Measurements from ENCODE around the gene C1QTNF8.

Gene C1QTNF8

GRCh38 chr16:1051446-1051845 is 44.6 kb downstream of the C1QTNF8 start:
- TF ChIP-seq, protein P1, sequence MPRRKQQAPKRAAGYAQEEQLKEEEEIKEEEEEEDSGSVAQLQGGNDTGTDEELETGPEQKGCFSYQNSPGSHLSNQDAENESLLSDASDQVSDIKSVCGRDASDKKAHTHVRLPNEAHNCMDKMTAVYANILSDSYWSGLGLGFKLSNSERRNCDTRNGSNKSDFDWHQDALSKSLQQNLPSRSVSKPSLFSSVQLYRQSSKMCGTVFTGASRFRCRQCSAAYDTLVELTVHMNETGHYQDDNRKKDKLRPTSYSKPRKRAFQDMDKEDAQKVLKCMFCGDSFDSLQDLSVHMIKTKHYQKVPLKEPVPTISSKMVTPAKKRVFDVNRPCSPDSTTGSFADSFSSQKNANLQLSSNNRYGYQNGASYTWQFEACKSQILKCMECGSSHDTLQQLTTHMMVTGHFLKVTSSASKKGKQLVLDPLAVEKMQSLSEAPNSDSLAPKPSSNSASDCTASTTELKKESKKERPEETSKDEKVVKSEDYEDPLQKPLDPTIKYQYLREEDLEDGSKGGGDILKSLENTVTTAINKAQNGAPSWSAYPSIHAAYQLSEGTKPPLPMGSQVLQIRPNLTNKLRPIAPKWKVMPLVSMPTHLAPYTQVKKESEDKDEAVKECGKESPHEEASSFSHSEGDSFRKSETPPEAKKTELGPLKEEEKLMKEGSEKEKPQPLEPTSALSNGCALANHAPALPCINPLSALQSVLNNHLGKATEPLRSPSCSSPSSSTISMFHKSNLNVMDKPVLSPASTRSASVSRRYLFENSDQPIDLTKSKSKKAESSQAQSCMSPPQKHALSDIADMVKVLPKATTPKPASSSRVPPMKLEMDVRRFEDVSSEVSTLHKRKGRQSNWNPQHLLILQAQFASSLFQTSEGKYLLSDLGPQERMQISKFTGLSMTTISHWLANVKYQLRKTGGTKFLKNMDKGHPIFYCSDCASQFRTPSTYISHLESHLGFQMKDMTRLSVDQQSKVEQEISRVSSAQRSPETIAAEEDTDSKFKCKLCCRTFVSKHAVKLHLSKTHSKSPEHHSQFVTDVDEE (CRISPR knock-in tag; IDR thresholded peaks at IDR 0.05): no peak
- TF ChIP-seq ZNF70 (CRISPR knock-in tag; IDR thresholded peaks at IDR 0.05) (no peak), ESRRG (CRISPR knock-in tag; IDR thresholded peaks at IDR 0.05) (no peak), PPARA (CRISPR knock-in tag; IDR thresholded peaks at IDR 0.05; ENCODE audit: borderline replicate concordance) (no peak), CREB5 (CRISPR knock-in tag; IDR thresholded peaks at IDR 0.05; ENCODE audit: low read depth) (no peak), ZNF8 (CRISPR knock-in tag; IDR thresholded peaks at IDR 0.05) (no peak)
- TF ChIP-seq, protein P2, sequence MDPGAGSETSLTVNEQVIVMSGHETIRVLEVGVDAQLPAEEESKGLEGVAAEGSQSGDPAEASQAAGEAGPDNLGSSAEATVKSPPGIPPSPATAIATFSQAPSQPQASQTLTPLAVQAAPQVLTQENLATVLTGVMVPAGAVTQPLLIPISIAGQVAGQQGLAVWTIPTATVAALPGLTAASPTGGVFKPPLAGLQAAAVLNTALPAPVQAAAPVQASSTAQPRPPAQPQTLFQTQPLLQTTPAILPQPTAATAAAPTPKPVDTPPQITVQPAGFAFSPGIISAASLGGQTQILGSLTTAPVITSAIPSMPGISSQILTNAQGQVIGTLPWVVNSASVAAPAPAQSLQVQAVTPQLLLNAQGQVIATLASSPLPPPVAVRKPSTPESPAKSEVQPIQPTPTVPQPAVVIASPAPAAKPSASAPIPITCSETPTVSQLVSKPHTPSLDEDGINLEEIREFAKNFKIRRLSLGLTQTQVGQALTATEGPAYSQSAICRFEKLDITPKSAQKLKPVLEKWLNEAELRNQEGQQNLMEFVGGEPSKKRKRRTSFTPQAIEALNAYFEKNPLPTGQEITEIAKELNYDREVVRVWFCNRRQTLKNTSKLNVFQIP (CRISPR knock-in tag; IDR thresholded peaks at IDR 0.05; ENCODE audit: borderline replicate concordance, low read depth): no peak
- no peak for ATAC-seq

DNA sequence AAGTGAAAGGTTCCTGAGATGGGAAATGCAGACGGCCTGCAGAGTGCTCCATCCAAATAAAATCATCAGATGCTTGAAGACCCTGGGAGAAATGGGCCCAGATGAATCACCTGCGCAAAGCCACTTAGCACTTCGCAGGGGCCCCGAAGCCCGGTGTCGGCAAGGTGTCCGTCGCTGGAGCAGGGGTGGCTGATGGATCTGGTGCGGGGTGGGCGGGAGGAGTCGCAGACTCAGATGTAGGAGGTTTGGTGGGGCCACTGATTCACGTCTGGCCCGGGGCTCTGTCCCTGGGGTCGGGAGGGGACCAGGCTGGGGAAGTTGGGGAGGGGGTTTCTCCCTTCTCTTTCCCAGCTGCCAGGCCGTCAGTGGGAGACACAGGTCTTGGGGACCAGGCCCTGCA is 45.1 kb downstream of the C1QTNF8 start:
- TF ChIP-seq ESRRG (CRISPR knock-in tag; IDR thresholded peaks at IDR 0.05) (no peak), ISL1 (CRISPR knock-in tag; IDR thresholded peaks at IDR 0.05) (no peak), OSR1 (CRISPR knock-in tag; IDR thresholded peaks at IDR 0.05) (no peak), ZFP30 (CRISPR knock-in tag; IDR thresholded peaks at IDR 0.05) (no peak), ZNF565 (CRISPR knock-in tag; conservative IDR thresholded peaks at IDR 0.05; ENCODE audit: low read depth) (no peak), ZC3H10 (CRISPR knock-in tag; IDR thresholded peaks at IDR 0.05) (no peak), GLIS3 (CRISPR knock-in tag; IDR thresholded peaks at IDR 0.05) (no peak), ZFP3 (CRISPR knock-in tag; IDR thresholded peaks at IDR 0.05) (no peak), CREB5 (CRISPR knock-in tag; IDR thresholded peaks at IDR 0.05; ENCODE audit: low read depth) (no peak), PPARA (CRISPR knock-in tag; IDR thresholded peaks at IDR 0.05; ENCODE audit: borderline replicate concordance) (no peak), ZNF8 (CRISPR knock-in tag; IDR thresholded peaks at IDR 0.05) (no peak), RARB (CRISPR knock-in tag; IDR thresholded peaks at IDR 0.05) (no peak), BACH2 (CRISPR knock-in tag; IDR thresholded peaks at IDR 0.05; ENCODE audit: borderline replicate concordance) (no peak), ZNF70 (CRISPR knock-in tag; IDR thresholded peaks at IDR 0.05) (no peak), CSDC2 (CRISPR knock-in tag; IDR thresholded peaks at IDR 0.05) (no peak), TCF4 (CRISPR knock-in tag; IDR thresholded peaks at IDR 0.05; ENCODE audit: borderline replicate concordance) (no peak), TOX (CRISPR knock-in tag; IDR thresholded peaks at IDR 0.05; ENCODE audit: borderline replicate concordance) (no peak), ARNTL (CRISPR knock-in tag; IDR thresholded peaks at IDR 0.05; ENCODE audit: borderline replicate concordance, low read depth) (no peak)
- TF ChIP-seq, protein P3, sequence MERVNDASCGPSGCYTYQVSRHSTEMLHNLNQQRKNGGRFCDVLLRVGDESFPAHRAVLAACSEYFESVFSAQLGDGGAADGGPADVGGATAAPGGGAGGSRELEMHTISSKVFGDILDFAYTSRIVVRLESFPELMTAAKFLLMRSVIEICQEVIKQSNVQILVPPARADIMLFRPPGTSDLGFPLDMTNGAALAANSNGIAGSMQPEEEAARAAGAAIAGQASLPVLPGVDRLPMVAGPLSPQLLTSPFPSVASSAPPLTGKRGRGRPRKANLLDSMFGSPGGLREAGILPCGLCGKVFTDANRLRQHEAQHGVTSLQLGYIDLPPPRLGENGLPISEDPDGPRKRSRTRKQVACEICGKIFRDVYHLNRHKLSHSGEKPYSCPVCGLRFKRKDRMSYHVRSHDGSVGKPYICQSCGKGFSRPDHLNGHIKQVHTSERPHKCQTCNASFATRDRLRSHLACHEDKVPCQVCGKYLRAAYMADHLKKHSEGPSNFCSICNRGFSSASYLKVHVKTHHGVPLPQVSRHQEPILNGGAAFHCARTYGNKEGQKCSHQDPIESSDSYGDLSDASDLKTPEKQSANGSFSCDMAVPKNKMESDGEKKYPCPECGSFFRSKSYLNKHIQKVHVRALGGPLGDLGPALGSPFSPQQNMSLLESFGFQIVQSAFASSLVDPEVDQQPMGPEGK (CRISPR knock-in tag; IDR thresholded peaks at IDR 0.05; ENCODE audit: borderline replicate concordance): no peak
- TF ChIP-seq, protein P2 (CRISPR knock-in tag; IDR thresholded peaks at IDR 0.05; ENCODE audit: borderline replicate concordance, low read depth): no peak
- ATAC-seq: no peak

Data from SK-N-SH treated with all-trans-retinoic acid at 6 μM for 48 hours (cell line).